NCI-H446 (cell line): ENCODE data around the gene SETBP1.
A peak's percentile ranks its signal among the peaks of the same experiment; 100 is the strongest.

Experiments used
- DNase-seq, 2 experiments: peaks; one replicate each; lab custom pipeline; 2025; lab: John Stamatoyannopoulos, UW

The SETBP1 gene

DNA sequence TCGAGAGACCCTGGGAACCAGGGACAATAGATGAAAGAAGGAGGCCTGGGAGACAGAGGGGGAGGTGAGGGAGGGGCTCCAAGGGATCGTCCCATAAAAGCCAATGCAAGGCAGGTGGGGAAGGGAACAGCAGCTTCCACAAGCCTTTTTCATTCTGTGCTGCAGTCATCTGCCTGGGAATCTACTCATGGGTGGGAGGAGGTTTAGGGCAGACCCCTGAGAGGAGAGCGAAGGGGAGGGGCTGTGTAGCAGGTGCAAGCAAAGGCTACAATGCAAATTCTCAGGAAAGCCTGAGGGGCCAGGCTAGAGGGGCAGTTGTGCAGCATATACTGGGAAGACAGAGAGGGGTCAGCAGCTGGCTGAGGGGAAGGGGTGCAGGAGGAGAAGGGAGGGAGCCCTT lies 135.4 kb downstream of the SETBP1 start:
- DNase-seq = no peak

DNA sequence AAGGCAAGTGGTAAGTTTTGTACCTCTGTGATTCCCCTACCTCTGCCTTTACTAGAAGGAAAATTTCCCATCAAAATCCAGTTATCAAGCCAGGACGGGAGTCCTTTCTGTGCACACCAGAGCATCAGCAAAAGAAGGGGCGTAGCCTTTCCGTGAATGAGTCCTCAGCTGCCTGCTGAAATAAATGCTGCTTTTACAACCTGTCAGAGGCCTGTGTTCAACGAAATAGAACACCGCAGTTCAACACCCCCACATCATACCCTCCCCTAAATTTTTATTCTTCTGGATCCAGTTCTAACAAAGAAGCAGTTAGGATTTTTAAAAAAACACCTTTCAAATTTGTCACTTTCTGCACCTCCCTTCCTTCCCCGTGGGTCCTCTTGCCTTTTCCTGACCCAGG lies 135.8 kb downstream of the SETBP1 start:
- no peak for DNase-seq

DNA sequence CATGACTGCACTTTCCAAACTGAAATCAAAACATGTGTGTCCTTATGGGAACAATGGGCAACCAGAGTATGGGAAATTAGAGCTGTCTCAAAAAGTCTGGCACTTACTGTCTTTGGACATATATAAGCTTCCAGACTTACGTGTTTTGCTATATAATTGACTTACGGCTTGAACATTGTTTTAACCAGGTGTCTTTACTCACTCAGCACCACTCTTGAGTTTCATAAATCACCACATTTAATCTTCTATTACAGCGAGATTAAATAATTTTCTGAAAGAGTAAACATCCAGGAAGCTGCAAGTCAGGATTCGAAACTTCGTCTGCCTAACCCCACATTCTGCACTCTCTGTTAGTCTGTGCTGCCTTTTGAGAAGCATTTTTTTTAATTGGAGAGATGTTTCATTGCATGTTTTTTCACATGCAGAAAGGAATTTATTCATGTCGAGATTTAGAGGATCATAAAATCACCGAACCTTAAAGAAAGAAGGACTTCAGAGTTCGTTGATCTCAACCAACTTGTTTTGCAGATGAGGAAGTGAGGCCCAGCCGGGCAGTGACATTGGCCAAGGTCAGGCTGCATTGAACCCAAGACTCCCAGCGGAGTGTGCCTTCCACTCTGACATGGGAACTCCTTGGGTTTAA lies 137.3 kb downstream of the SETBP1 start:
- no peak for DNase-seq

DNA sequence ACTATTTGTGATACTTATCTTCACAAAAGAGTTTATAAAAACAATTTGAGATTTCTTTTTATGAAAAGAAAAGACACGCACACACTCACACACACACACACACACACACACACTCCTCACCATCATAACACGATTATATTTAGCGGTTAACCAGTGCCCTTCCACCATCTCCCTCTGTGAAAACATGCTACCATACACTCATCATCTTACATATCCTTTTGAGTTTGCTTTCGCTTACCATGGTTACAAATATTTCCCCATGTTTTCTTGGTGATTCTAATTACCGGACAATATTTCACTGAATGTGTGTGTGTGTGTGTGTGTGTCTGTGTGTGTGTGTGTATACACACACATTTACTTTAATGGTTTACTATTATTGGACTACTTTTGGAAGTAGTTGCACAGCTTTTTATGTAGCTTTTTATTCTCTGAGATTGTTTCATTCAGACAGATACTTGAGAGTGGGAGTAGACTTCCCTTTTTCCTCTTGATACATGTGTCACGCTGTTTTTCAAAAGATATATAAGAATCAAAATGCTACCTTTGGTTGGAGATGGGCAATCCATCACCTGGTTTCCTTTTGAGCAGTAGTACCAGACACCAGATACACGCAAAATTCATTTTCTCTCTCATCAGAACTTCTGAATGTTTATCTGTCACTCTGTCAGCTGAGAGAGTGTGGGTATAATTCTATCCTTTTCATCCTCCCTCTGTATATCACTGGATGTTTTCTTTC lies 138.1 kb downstream of the SETBP1 start:
- DNase-seq = no peak

DNA sequence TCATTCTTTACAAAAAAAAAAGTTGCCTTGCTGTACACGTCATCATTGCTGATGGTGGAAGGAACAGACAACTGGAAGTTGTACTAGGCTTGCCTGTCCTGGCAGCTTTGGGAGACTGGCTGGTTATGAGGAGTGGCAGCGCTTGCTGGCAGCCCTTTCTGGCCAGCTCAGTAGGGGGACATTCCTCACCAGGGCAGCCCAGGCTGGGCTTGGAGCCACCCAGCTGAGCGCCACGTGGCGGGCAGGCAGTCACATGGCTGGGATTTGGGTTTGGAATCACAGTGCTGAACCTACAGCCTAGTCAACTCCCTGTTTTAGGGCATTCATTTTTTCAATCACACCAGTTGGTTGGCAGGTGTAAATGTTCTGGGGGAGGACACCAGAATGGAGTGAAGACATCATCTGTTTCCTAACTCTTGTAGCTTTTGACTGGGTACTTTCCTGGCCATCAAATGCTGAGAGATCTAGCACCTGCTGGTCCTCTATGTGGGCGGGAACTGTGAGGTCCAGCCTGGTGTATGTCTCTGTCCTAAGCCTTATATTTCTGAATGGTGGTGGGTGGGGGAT lies 139.3 kb downstream of the SETBP1 start:
- peak; percentile 35 to 82 for DNase-seq

DNA sequence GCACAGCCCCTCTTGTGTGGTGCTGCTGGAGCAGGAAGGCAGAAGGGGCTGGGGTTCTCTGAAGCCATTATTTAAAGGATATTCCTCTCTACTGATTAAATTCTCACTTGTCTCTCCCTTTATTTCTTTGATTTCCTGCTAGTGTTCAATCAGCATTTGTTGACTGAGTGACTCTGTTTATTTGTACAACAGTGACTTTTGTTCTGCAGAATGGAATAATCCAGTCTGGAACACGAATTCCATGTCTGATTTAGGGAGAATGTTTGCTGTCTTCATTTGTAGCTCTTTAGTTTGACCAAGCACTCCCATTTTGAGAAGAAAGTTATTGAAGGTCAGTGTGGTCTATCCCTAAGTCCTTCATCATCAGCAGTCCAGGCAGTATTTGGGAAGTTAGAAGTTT lies 141.2 kb downstream of the SETBP1 start:
- DNase-seq = no peak

DNA sequence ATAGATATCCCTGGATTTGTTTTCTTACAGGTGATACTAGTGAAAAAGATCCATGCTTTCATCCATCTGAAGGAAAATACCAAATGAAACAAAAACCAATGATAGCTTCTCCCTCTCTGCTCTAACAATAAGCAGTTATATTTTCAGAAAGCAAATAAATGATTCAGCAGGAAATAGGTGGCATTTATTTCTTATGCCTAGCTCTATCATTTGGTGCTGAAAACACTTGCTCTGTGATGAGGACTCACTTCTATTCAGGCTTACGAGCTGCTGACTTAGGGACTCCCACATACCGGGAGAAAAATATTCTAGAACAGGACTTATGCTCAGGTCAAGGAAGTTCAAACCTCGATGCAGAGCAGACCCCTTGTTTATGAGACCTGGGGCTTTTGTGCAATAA lies 142.6 kb downstream of the SETBP1 start:
- DNase-seq = no peak

DNA sequence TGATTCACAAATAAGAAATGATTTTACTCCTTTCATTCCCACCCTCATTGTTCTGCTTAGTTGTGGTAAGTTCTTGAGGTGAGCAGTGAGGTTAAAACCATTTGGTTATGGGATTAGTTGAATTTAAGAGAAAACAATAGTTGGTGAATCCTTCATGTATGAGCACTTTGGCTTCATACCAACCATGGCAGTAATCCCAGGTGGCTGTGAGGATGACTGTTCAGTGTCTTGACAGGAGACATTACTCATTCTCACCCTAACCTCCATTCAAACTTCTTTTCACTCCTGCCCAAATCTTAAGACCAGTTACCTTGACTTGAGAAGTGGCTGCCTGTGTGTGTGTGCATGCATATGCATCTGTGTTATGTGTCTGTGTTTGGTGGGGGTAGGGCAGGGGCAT lies 143.1 kb downstream of the SETBP1 start:
- peak in 1 of 2 experiments; percentile 42 for DNase-seq

DNA sequence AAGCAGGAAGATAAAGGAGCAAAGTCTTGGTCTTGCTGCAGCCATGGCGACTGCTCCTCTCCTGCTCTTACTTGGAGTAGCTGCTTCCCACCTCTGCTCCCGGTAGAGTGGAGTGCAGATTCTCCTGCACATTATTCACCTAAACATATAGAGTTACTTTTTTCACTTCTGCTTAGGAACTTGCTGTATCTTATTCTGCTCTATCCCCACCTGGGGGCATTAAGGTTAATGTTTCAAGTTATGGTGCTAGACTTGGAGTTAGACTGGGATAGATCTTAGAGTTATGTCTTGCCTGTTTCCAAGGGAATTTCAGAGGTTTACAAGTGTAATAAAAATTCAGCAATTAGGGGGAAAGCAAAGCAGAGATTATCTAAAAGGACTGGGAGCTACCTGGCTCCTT lies 144.2 kb downstream of the SETBP1 start:
- no peak for DNase-seq

DNA sequence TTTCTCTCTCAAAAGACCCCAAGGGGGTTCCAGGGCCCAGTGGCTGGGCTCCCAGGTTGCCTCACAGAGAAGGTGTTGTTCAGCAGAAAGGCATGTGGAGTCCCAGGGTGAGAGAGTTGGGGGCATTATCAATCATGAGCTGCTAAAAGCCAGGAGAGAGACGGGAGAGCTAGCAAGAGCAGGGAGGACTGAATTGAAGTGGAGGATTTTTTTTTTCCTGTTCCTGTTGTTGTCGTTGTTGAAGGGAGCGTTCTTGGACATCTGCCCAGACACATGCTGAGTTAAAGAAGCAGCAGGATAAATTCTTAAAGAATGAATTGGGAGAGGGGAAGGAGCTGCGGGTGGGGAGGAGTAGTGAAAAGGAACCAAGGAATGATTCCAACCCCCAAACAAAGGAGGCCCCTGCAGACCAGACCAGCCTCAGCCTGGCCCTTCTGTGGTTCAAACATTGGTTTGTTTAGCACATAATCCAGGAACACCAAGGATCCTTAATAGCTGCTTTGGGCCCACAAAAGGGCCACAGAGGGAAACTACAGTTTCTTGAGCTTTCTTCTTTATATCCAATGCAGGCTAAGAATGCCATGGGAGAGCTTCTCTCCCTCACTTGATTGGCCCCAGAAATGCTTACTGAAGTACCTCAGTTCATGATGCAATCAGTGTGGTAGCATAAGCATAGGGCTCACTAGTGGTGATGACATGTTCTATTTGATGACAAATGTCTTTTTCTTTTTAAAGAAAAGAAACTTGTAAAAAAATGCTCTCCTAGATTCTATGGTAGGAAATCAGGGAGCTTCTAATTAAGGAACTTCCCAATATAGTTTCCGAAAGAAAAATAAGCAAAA lies 146.0 kb downstream of the SETBP1 start:
- peak; percentile 31 to 83 for DNase-seq

DNA sequence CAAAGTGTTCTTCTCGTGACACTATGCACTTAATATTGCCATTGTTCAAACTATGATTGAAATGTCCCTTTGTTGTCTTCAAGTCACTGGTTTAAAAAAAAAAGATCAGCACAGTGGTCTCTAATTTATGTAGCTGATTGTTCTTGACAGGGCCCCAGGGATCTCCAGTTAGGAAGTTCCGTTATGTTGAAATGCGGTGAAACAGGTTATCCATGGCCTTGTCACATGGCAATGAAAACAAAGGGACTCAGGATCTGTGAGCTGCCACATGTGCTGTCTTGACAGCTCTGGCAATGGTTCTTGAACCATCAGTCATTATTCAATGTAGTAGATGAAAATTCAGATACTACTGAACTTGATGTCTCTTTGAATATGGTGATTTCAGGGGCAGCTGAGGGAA lies 147.4 kb downstream of the SETBP1 start:
- no peak for DNase-seq

DNA sequence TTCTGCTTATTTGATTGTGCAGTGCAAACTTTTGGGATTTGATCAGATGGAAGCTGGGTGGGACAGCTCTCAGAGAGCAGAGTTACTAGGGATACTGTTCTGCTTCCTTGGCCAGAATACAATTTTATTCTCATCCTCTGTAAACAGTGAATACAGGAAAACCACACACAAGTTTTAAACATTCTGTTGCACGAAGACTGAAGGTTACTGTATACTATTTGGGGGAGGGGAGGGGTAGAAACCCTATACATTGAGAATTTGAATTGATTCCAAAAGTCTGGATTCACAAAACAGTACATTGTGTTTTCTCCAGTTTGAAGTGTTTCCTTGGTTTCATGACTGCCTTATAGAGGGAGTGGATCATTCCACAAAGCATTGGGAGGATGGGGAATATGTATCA lies 149.9 kb downstream of the SETBP1 start:
- no peak for DNase-seq

DNA sequence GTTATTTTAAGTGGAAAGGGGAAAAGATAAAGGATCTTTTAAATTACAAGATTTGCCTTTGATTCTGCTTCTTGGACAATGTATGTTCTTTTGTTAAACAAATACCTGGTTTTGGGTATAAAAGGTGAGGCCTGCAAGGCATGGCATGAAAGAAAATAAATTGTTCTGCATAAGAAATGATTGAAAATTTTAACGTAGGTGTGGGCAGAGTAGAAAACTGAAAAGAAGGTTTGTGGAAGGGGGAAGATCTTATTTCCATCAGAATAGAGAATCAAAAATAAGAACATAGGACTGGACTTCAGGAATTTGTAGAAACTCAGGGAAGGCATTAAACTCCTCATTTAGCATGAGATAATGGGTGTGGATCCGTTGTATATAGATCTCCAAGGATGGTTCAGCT lies 153.1 kb downstream of the SETBP1 start:
- DNase-seq = no peak

DNA sequence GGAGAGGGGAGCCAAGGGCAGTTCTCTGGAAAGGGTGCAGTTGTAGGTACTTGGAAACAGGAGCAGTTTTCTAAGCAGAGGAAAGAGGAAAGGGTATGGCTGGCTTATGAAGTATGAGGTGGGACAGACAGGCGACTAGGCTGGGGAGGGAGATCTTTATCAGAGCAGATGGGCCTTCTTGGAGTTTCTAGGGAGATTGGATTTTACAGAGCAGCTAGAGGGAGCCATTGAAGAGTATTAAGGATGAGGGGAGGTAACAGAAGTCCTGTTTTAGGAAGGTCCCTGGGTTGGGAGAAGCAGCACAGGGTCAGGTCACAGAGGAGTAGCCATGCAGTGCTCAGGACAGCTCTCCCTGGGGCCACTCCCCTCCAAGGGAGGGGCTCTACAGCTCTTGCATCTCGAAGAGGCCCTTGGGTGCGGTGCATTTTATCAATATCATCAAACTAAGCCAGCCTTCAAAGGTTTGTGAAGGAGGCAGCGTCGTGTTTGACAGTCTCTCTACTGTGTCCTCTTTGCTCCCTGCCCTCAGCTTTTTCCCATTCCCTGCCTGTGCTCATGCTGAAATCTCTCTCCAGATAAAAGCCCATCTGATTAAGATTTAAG lies 154.3 kb downstream of the SETBP1 start:
- no peak for DNase-seq

DNA sequence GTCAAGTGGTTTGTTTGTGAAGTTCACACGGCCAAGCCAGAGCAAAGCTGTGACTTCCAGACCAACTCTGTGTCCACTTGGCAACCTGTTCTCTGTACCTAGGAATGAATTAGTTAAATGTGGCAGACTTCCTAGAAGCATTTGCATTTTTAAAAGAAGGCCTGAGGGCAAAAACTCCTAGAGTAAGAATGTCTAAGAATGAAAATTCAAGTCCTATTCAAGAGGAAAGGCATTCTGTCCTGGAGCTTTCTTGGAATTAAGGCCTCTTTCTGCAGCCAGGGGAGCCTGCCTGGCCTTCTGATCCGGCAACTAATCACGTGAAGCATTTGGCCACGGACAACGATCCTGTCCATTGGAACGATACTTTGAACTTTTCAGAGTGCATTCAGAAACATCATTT lies 155.0 kb downstream of the SETBP1 start:
- DNase-seq = no peak

DNA sequence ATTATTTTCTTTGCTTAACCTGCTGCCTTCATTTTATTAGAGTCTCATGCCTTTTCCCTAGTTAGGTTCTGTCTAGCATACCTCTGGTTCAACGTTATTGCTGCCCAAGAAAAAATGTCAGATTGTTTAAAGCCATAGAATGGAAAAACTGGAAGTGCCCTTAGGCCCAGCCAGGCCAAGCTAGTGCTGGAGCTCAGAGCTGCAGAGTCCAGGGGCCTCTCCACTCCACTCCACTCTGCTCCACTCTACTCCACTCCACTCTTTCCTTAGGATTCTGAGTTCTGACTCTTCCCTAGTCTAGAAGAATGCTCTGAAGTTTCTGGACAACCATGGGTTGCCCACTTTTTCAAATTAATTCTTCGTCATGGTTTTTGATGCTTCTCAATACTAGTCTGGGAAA lies 155.6 kb downstream of the SETBP1 start:
- no peak for DNase-seq

DNA sequence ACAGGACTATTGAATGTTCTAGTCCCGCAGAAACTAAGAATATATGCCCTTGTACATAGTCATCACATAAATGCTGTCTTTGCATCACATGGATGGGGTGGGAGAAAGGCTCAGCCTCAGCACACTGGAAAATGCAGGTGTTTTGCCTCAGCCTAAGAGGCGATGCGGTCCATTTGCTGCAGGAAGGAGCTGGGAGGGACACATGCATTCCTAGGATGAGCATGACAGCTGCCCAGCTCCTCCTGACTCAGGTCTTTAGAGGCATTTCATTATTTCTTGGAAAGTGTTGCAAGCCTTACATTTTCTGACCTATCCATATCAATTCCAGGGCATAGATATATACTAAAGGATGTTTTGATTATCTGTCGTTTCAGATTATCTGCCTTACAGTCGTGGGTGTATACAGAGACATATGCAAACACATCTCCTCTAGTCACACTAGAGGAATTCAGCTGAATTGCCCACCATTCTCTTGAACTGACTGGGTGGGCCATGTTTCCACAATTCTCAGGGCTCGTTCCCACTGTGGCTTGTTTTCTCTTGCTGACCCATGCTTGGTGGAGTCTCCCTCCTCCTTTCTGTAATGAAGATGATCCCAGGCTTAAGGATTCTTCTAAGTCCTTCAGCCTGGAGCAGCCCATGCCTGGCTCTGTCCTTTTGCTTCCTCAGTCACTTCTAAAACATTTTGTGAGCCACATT lies 156.9 kb downstream of the SETBP1 start:
- DNase-seq = no peak

DNA sequence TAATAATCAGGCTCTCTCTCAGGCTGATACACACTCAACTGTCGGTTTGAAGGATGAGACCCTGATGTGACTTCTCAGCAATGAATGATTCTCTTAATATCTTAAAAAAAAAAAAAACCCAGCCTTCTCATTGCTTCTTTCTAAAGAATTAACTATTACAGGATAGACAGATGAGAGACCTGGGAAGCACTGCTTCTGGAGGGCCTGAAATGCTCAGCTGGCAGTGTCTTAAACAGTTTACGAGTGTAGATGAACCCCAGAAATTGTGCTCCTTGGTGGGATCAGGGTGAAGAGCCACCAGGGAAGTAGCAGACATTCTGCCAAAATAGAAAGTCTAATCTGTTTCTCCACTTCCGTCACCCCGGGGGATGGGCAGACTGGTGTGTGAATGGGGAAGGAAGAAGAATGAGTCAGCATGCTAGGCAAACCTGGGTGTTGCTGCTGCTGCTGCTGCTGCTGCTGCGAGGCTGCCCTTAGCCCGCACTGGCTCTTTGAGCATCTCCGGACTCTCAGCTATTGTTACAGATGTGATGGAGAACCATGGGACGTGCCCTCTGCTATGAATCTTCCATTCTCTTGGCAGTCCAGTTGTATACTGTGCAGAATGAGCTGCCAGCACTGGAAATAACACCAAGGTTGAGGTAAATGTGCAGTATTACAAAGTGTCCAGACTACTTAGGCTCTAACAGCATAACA lies 158.4 kb downstream of the SETBP1 start:
- DNase-seq = peak in 1 of 2 experiments; percentile 16

DNA sequence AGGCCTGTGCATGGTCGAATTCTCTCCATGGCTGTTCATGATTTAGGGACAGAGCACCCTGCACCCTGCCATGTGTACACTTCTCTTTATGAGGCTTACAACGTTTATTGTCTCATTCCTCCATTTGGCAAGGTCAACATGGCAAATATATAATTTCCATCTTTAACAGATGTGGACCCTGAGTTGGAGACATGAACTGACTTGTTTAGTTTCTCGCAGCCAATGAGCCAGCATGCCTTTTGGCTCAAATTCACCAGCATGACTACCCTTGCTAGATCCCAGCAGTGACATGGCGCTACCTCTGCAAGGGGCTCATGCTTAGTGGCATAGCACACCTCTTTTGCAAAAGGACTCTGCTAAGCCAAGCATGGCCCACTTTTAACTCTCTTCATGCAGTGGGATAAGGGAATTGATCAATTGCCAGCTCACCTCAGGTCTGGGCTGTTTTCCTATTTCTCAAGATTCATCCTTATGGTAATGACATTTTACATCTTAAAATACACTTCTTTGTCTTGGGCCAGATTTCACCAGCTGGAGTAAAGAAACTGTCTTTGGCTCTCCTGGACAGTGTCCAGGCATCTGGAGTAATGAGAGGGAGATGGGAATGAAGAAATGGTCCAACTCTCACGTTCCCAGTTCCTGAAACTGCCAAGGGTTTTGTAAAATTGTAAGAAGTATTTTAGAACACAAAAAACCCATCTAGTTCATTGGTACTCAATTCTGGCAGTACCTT lies 159.5 kb downstream of the SETBP1 start:
- DNase-seq = peak; percentile 89 to 94

DNA sequence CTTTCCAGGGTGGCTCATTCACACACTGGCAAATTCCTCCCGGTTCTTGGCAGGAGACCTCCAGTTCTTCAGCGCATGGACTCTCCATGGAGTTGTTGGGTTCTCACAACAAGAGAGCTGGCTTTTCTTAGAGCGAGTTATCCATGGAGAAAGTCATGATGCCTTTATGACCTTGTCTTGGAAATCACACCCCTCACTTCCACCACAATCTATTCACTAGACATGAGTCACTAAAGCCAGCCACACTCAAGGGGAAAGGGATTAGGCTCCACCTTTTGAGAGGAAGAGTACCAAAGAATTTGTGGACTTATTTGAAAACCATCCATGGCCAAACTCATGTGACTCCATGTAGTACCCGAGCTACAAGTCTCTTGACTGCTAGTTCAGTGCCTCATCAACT lies 160.5 kb downstream of the SETBP1 start:
- DNase-seq = no peak
